Panc1 (cell line): Measurements from ENCODE around the gene SEPTIN11. TPM values are rescaled to one million over a fixed set of nuclear protein-coding genes. Genes with fewer than 3 reads are reported as not detected.

Source experiments
- ATAC-seq: fragments of 200-7000 bp; cut with Tn5 transposase; 2 replicates; pipeline ENCODE4 v1.9.1; 2020; ENCODE audit warnings: mild to moderate bottlenecking, moderate library complexity
- BruUV-seq: library from RNA; stranded (reverse); fragments of 400-500 nt; replicated peaks from 2 replicates; lab custom pipeline; 2021; lab: Mats Ljungman, UMichigan
- CTCF ChIA-PET: fragments of 300-600 bp; sonication (Branson Sonifier 250); formaldehyde crosslinking; loops from one replicate; lab custom pipeline; 2022; ENCODE audit warnings: antibody characterized with exemption; lab: Charles Lee
- POLR2A ChIA-PET: fragments of 300-600 bp; sonication (Branson Sonifier 250); formaldehyde crosslinking; loops from one replicate; lab custom pipeline; 2022; ENCODE audit warnings: antibody characterized with exemption; lab: Charles Lee
- DNase-seq: peaks from one replicate; pipeline ENCODE4 v3.0.0-alpha.2; 2010; ENCODE audit warnings: low read depth, low spot score
- H3K27ac ChIP-seq: 2 replicates; pipeline ENCODE4 v1.5.1; 2011; ENCODE audit warnings: mild to moderate bottlenecking, low read length, inconsistent platforms
- H3K27me3 ChIP-seq: fragments of 200-500 bp; sonication (Bioruptor generic); 2 replicates; pipeline ENCODE4 v1.6.0; 2014; ENCODE audit warnings: low read length, inconsistent platforms; ENCODE audit not compliant: control insufficient read depth, insufficient read depth
- H3K36me3 ChIP-seq: fragments of 200-500 bp; sonication (Bioruptor generic); 2 replicates; pipeline ENCODE4 v1.5.1; 2014; ENCODE audit warnings: inconsistent platforms, mild to moderate bottlenecking, low read length, moderate library complexity; ENCODE audit not compliant: control insufficient read depth, insufficient read depth
- H3K4me1 ChIP-seq: 2 replicates; pipeline ENCODE4 v1.5.1; 2011; ENCODE audit warnings: inconsistent platforms, mild to moderate bottlenecking, low read length, moderate library complexity; ENCODE audit not compliant: control insufficient read depth, insufficient read depth
- H3K4me3 ChIP-seq, 2 experiments: 2 replicates each; pipeline ENCODE4 v1.5.1; 2011 to 2012; ENCODE audit warnings: low read depth in 2 of 2, low read length in 2 of 2, mild to moderate bottlenecking in 2 of 2, inconsistent platforms in 1 of 2, moderate library complexity in 1 of 2
- H3K9me3 ChIP-seq: fragments of 200-500 bp; sonication (Bioruptor generic); 2 replicates; pipeline ENCODE4 v1.5.1; 2014; ENCODE audit warnings: low read depth, mild to moderate bottlenecking, inconsistent platforms, low read length, moderate library complexity; ENCODE audit not compliant: control insufficient read depth, insufficient read depth
- CTCF ChIP-seq: fragments of 450-650 bp; IDR thresholded peaks from 2 replicates; pipeline ENCODE4 v1.5.1; 2017; ENCODE audit warnings: mild to moderate bottlenecking
- POLR2AphosphoS5 ChIP-seq: IDR thresholded peaks from 2 replicates; pipeline ENCODE4 v1.6.1; 2012; ENCODE audit warnings: mild to moderate bottlenecking, low read depth, low read length, moderate library complexity
- REST ChIP-seq, 2 experiments: IDR thresholded peaks; 2 replicates each; pipeline ENCODE4 v1.6.1; 2011 to 2012; ENCODE audit warnings: low read depth in 2 of 2, control low read depth in 1 of 2, low read length in 1 of 2, mild to moderate bottlenecking in 1 of 2, moderate library complexity in 1 of 2; ENCODE audit not compliant: insufficient read depth in 1 of 2
- SIN3A ChIP-seq: IDR thresholded peaks from 2 replicates; pipeline ENCODE4 v1.6.1; 2012; ENCODE audit warnings: low read depth, mild to moderate bottlenecking, low read length, moderate library complexity, borderline replicate concordance; ENCODE audit not compliant: insufficient read depth
- TCF7L2 ChIP-seq: IDR thresholded peaks from 2 replicates; pipeline ENCODE4 v1.6.1; 2011; ENCODE audit warnings: mild to moderate bottlenecking, low read depth, low read length, inconsistent platforms
- in situ Hi-C: cut with HindIII; loops from 2 replicates; pipeline ENCODE4 v1.10.0; 2016; ENCODE audit warnings: low sequenced_read_pairs, low pct_unique_long_range_greater_than_20kb
- intact Hi-C: fragments of 100-400 bp; cut with micrococcal nuclease; formaldehyde crosslinking; loops from one replicate; pipeline ENCODE4 v1.10.0; 2022; ENCODE audit not compliant: unreplicated experiment
- total RNA-seq: library from RNA; stranded (reverse); gene quantifications from one replicate; pipeline ENCODE4 v1.2.1, GENCODE V29; 2021; ENCODE audit not compliant: unreplicated experiment

The SEPTIN11 gene
- total RNA-seq, 1 experiment from 2014 or later: 103 TPM

DNA sequence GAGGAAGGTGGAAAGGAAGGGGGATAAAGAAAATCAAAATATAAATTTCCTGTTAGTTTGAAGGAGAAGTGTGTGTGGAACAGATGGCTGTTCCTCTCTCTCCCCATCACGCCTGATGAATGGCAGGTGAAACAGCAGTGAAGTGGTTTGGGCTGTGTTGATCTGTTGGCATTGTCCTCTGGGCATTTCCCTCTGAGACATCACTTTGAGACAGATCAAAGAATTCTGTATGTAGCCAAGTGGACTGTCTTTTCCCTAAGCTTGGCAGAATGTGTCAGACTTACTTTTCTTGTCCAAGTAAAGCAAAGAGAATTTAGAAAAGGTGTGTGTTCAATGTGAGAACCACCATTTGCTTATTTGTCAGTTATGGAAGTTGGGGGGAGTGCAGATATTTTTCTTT is 47.5 kb downstream of the SEPTIN11 start:
- H3K4me3 ChIP-seq: no peak overlapping the region
- no peaks in the 10 kb centered on the region for H3K27me3 ChIP-seq
- no peak for DNase-seq
- no peaks in the 10 kb centered on the region for H3K4me1 ChIP-seq
- no peaks in the 10 kb centered on the region; the same call in 1 of the 2 replicates for H3K36me3 ChIP-seq
- no peak overlapping the region for H3K27ac ChIP-seq
- intact Hi-C loops: no loop called here
- no peaks in the 10 kb centered on the region for H3K9me3 ChIP-seq
- ATAC-seq: no peak
- TF ChIP-seq TCF7L2 (no peak), REST (IDR thresholded peaks at IDR 0.05; ENCODE audit: insufficient read depth in 1 of 2, low read depth in 2 of 2, low read length in 1 of 2) (no peak), POLR2AphosphoS5 (no peak), SIN3A (no peak), CTCF (no peak)
- in situ Hi-C loops: no loop called here
- CTCF ChIA-PET: no interaction called here
- POLR2A ChIA-PET: no interaction called here
- BruUV-seq: no TSS peak

- CTCF ChIA-PET: no interaction called here
- H3K4me3 ChIP-seq: no peak overlapping the region
- no peak for ATAC-seq
- no TSS peak for BruUV-seq
- no peaks in the 10 kb centered on the region; the same call in 1 of the 2 replicates for H3K36me3 ChIP-seq
- intact Hi-C loops (no loop called here), in situ Hi-C loops (no loop called here)
- POLR2A ChIA-PET: no interaction called here
- no peaks in the 10 kb centered on the region for H3K9me3 ChIP-seq
- H3K27me3 ChIP-seq: no peaks in the 10 kb centered on the region
- no peaks in the 10 kb centered on the region for H3K4me1 ChIP-seq
- TF ChIP-seq CTCF: no peak
- no peak for TF ChIP-seq SIN3A
- no peak for TF ChIP-seq TCF7L2
- no peak for TF ChIP-seq REST (IDR thresholded peaks at IDR 0.05; ENCODE audit: insufficient read depth in 1 of 2, low read depth in 2 of 2, low read length in 1 of 2)
- TF ChIP-seq POLR2AphosphoS5: no peak
- no peak overlapping the region for H3K27ac ChIP-seq
- no peak for DNase-seq
Observed at GRCh38 chr4:76997532-76997931, 48.0 kb downstream of the SEPTIN11 start.
